ENCODE results near the gene ARHGAP6.

DNA sequence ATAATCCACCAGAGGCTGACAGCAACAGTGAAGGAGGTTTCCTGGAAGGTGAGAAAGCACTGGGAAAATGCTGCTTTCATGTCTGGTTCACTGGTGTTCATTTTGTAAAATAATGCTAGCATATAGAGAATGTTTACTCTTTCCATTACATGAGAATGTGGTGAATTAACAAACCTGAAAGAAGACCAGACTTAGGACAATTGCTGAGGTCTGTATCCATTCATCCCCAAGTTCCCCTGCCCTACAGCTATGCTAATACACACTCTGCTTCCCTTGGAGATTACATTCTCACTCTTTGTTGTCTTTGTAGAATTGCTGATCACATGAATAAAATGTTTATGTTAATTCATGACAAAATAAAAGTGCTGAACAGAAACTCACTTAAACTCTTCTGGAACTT lies 99.5 kb downstream of the ARHGAP6 start:
- TF ChIP-seq, protein P1, sequence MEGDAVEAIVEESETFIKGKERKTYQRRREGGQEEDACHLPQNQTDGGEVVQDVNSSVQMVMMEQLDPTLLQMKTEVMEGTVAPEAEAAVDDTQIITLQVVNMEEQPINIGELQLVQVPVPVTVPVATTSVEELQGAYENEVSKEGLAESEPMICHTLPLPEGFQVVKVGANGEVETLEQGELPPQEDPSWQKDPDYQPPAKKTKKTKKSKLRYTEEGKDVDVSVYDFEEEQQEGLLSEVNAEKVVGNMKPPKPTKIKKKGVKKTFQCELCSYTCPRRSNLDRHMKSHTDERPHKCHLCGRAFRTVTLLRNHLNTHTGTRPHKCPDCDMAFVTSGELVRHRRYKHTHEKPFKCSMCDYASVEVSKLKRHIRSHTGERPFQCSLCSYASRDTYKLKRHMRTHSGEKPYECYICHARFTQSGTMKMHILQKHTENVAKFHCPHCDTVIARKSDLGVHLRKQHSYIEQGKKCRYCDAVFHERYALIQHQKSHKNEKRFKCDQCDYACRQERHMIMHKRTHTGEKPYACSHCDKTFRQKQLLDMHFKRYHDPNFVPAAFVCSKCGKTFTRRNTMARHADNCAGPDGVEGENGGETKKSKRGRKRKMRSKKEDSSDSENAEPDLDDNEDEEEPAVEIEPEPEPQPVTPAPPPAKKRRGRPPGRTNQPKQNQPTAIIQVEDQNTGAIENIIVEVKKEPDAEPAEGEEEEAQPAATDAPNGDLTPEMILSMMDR (IDR thresholded peaks at IDR 0.05): no peak
- TF ChIP-seq POLR2A (IDR thresholded peaks at IDR 0.05): no peak

Data from ovary (tissue), 3 donors.